ENCODE data around the gene BMI1. TPM values are rescaled to one million over a fixed set of nuclear protein-coding genes. Genes with fewer than 3 reads are reported as not detected.

BMI1 gene
- total and polyA plus RNA-seq, 4 donors, result 13.2 to 28.7 (median 19.5) TPM

DNA sequence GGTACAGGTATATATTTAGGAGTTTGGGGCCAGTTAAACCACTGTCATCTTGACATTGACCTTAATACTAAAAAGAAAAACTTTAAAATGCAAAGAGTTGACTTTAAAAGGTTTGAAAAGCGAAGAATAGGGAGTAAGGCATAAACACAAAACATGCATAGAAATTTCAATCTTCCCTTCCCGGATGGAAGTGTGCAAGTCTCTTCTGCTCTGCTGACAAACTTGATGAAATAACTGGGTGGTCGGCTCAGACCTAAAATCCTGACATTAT lies 21.0 kb downstream of the BMI1 start (continued):
- TF ChIP-seq, protein P1, sequence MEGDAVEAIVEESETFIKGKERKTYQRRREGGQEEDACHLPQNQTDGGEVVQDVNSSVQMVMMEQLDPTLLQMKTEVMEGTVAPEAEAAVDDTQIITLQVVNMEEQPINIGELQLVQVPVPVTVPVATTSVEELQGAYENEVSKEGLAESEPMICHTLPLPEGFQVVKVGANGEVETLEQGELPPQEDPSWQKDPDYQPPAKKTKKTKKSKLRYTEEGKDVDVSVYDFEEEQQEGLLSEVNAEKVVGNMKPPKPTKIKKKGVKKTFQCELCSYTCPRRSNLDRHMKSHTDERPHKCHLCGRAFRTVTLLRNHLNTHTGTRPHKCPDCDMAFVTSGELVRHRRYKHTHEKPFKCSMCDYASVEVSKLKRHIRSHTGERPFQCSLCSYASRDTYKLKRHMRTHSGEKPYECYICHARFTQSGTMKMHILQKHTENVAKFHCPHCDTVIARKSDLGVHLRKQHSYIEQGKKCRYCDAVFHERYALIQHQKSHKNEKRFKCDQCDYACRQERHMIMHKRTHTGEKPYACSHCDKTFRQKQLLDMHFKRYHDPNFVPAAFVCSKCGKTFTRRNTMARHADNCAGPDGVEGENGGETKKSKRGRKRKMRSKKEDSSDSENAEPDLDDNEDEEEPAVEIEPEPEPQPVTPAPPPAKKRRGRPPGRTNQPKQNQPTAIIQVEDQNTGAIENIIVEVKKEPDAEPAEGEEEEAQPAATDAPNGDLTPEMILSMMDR (IDR thresholded peaks at IDR 0.05; ENCODE audit: low read depth, low read length, missing input control), result no peak
- TF ChIP-seq, protein P2, sequence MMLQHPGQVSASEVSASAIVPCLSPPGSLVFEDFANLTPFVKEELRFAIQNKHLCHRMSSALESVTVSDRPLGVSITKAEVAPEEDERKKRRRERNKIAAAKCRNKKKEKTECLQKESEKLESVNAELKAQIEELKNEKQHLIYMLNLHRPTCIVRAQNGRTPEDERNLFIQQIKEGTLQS (IDR thresholded peaks at IDR 0.05), result no peak
- TF ChIP-seq NR2F2 (IDR thresholded peaks at IDR 0.05), result no peak
- no peak for TF ChIP-seq HNF4A (conservative IDR thresholded peaks at IDR 0.05)
- TF ChIP-seq TAF1 (conservative IDR thresholded peaks at IDR 0.05), result no peak
- no peak for TF ChIP-seq RXRA (IDR thresholded peaks at IDR 0.05)
- TF ChIP-seq SP1 (IDR thresholded peaks at IDR 0.05), result no peak
- TF ChIP-seq FOXA1 (IDR thresholded peaks at IDR 0.05), result no peak
- no peak for TF ChIP-seq GABPA (IDR thresholded peaks at IDR 0.05 in 1 of 2, conservative IDR thresholded peaks at IDR 0.05 in 1 of 2)
- TF ChIP-seq HNF4G (IDR thresholded peaks at IDR 0.05), result no peak

DNA sequence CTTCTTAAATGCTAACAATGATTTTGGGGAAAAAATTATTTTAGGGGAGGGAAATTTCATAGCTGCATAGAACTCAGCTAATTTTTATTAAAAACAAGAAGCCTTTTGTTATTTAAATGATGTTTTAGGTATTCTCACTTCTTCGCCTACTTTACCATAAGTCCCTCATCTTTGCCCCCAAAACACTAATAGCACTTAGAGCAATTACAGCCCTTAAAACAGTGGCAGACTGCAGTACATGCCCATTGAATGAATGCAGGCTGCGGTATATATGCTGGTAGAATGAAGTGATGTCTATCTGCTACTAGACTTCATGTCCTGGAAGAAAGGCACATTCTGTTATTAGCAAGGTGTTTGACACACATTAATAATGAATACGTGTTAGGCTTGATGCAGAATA lies 21.5 kb downstream of the BMI1 start:
- H3K27me3 ChIP-seq (ENCODE audit: control insufficient read depth in 4 of 4, insufficient read depth in 4 of 4, low read length in 3 of 4), result peaks cover 4 to 47% (median 21%) of the 10 kb centered on the region in 4 donors
- peaks cover 0 to 18% (median 7%) of the 10 kb centered on the region in 4 donors for H3K4me1 ChIP-seq (ENCODE audit: control insufficient read depth in 4 of 4, insufficient read depth in 4 of 4, low read length in 3 of 4)
- DNase-seq (ENCODE audit: low spot score), result no peak
- WGBS, result 44% methylated on average over 3 of the region's 3 CpGs
- H3K36me3 ChIP-seq (ENCODE audit: control insufficient read depth in 4 of 4, insufficient read depth in 3 of 4, low read depth in 1 of 4, low read length in 3 of 4), result no peaks in the 10 kb centered on the region
- no peak overlapping the region for H3K9ac ChIP-seq (ENCODE audit: low read depth in 1 of 2, low read length in 2 of 2)
- no peak overlapping the region for H3K27ac ChIP-seq (ENCODE audit: low read depth in 1 of 2, low read length in 2 of 2)
- peaks cover 0 to 5% (median 3%) of the 10 kb centered on the region in 4 donors for H3K9me3 ChIP-seq (ENCODE audit: control insufficient read depth in 4 of 4, low read length in 3 of 4)
- H3K4me3 ChIP-seq (ENCODE audit: low read depth in 1 of 3, low read length in 3 of 3), result no peak overlapping the region
- TF ChIP-seq, protein P3, sequence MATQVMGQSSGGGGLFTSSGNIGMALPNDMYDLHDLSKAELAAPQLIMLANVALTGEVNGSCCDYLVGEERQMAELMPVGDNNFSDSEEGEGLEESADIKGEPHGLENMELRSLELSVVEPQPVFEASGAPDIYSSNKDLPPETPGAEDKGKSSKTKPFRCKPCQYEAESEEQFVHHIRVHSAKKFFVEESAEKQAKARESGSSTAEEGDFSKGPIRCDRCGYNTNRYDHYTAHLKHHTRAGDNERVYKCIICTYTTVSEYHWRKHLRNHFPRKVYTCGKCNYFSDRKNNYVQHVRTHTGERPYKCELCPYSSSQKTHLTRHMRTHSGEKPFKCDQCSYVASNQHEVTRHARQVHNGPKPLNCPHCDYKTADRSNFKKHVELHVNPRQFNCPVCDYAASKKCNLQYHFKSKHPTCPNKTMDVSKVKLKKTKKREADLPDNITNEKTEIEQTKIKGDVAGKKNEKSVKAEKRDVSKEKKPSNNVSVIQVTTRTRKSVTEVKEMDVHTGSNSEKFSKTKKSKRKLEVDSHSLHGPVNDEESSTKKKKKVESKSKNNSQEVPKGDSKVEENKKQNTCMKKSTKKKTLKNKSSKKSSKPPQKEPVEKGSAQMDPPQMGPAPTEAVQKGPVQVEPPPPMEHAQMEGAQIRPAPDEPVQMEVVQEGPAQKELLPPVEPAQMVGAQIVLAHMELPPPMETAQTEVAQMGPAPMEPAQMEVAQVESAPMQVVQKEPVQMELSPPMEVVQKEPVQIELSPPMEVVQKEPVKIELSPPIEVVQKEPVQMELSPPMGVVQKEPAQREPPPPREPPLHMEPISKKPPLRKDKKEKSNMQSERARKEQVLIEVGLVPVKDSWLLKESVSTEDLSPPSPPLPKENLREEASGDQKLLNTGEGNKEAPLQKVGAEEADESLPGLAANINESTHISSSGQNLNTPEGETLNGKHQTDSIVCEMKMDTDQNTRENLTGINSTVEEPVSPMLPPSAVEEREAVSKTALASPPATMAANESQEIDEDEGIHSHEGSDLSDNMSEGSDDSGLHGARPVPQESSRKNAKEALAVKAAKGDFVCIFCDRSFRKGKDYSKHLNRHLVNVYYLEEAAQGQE (IDR thresholded peaks at IDR 0.05), result no peak
- TF ChIP-seq YY1 (IDR thresholded peaks at IDR 0.05), result no peak
- TF ChIP-seq, protein P2 (IDR thresholded peaks at IDR 0.05), result no peak
- no peak for TF ChIP-seq NR2F2 (IDR thresholded peaks at IDR 0.05)

DNA sequence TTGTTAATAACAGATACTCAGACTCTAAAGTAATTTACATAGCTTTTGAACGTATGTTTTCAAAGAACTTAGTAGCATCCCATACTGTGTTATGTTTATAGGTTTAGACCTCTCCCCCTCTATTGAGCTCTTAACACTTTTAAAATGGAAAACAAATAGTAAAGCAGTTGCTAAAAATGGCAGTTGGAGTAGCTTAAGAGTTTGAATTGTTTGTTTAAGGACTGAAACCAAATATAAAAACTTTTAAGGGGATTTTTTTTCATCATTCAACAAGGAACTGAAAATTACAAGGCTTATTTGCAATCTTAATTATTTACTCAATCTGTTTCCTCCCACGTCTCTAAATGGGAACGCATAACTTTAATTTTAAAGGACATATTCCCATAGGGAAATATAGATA lies 22.8 kb downstream of the BMI1 start:
- no peak for DNase-seq (ENCODE audit: low spot score)
- no peaks in the 10 kb centered on the region for H3K36me3 ChIP-seq (ENCODE audit: control insufficient read depth in 4 of 4, insufficient read depth in 3 of 4, low read depth in 1 of 4, low read length in 3 of 4)
- no peak overlapping the region for H3K27ac ChIP-seq (ENCODE audit: low read depth in 1 of 2, low read length in 2 of 2)
- H3K27me3 ChIP-seq (ENCODE audit: control insufficient read depth in 4 of 4, insufficient read depth in 4 of 4, low read length in 3 of 4), result peaks cover 4 to 37% (median 15%) of the 10 kb centered on the region in 4 donors
- WGBS, result 19% methylated on average over 3 of the region's 3 CpGs
- peaks cover 0 to 15% (median 7%) of the 10 kb centered on the region in 4 donors for H3K4me1 ChIP-seq (ENCODE audit: control insufficient read depth in 4 of 4, insufficient read depth in 4 of 4, low read length in 3 of 4)
- no peak overlapping the region for H3K9ac ChIP-seq (ENCODE audit: low read depth in 1 of 2, low read length in 2 of 2)
- H3K4me3 ChIP-seq (ENCODE audit: low read depth in 1 of 3, low read length in 3 of 3), result no peak overlapping the region
- H3K9me3 ChIP-seq (ENCODE audit: control insufficient read depth in 4 of 4, low read length in 3 of 4), result peaks cover 0 to 5% (median 3%) of the 10 kb centered on the region in 4 donors
- TF ChIP-seq EGR1 (IDR thresholded peaks at IDR 0.05; ENCODE audit: low read depth in 2 of 2), result no peak
- TF ChIP-seq, protein P3 (IDR thresholded peaks at IDR 0.05), result no peak
- TF ChIP-seq, protein P4, sequence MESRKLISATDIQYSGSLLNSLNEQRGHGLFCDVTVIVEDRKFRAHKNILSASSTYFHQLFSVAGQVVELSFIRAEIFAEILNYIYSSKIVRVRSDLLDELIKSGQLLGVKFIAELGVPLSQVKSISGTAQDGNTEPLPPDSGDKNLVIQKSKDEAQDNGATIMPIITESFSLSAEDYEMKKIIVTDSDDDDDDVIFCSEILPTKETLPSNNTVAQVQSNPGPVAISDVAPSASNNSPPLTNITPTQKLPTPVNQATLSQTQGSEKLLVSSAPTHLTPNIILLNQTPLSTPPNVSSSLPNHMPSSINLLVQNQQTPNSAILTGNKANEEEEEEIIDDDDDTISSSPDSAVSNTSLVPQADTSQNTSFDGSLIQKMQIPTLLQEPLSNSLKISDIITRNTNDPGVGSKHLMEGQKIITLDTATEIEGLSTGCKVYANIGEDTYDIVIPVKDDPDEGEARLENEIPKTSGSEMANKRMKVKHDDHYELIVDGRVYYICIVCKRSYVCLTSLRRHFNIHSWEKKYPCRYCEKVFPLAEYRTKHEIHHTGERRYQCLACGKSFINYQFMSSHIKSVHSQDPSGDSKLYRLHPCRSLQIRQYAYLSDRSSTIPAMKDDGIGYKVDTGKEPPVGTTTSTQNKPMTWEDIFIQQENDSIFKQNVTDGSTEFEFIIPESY (IDR thresholded peaks at IDR 0.05), result no peak
- no peak for TF ChIP-seq GABPA (IDR thresholded peaks at IDR 0.05 in 1 of 2, conservative IDR thresholded peaks at IDR 0.05 in 1 of 2)
- TF ChIP-seq NR2F2 (IDR thresholded peaks at IDR 0.05), result no peak
- TF ChIP-seq SP1 (IDR thresholded peaks at IDR 0.05), result no peak
